NCI-H524 treated with DMSO at 0.1 percent for 48 hours (cell line): ENCODE measurements around the gene PDE1A.

ENCODE experiments used
- DNase-seq: peaks from one replicate; lab custom pipeline; 2025; lab: John Stamatoyannopoulos, UW

Gene PDE1A

DNA sequence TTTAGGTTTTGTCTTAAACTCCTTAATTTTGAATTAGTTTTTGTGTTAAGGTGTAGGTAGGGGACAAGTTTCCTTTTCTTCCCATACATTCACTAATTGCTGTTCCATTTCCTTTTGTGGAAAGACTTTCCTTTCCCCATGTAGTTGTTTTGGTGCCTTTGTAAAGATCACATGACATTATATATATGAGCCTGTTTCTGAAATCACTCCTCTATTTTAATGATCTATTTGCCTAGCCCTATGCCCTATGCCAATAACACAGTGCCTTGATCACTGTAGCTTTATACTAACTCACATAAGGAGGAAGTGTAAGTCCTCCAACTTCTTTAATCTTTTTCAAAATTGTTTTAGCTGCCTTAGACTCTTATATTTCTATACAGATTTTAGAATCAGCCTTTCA is 229.3 kb downstream of the PDE1A start:
- no peak for DNase-seq

DNA sequence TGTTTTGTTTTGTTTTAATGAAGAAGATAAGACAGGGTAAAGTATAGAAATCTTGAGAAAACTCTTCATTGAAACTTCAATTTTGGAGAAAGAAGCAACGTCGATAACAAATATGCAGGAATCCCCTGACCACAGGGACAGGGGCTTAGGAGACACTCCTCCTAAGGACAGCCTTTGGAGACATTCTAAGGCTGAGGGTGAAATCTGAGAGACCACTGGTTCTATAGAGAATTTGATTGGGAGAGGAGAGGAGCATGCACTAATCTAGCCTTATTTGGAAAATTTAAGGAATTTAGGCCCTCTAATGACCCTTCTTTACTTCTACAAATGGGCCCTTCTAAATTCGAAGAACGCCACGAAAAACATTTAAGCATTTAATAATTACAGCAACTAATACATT is 233.5 kb downstream of the PDE1A start:
- no peak for DNase-seq

DNA sequence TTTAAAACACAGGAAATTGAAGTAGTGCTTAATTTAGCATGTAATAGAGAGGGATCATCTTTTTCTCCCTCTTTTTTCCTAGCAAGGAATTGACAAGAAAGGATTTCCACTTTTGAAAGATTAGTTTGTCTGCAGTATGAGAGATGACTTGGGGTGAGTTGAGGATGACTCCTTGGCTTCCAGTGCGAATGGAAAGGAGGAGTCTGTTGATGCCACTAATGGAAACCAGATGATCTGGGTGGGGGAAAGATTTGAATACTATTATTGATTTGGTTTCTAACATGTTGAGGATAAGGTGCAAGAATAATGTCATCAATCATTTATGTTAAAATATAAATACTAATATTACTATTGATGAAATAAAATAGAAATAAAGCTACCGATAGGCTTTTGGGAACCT is 235.8 kb downstream of the PDE1A start:
- no peak for DNase-seq

DNA sequence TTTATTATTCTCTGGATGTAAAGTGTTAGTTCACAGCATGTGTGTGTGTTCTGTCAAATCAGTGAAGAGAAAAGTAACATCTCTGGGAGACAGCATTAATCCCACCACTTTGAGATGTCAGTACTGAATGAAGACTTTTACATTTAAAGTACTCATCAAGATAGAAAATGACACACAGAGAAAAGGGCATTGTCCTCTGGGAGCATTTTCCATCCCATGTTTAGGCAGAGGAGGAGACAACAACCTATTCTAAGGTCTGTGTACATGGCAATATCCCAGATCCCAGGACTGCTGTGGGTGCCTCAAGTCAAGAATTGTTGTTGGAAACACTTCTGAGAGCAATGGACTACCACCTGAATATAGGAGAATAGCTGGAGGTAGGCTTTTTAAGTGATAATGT is 239.7 kb downstream of the PDE1A start:
- no peak for DNase-seq

DNA sequence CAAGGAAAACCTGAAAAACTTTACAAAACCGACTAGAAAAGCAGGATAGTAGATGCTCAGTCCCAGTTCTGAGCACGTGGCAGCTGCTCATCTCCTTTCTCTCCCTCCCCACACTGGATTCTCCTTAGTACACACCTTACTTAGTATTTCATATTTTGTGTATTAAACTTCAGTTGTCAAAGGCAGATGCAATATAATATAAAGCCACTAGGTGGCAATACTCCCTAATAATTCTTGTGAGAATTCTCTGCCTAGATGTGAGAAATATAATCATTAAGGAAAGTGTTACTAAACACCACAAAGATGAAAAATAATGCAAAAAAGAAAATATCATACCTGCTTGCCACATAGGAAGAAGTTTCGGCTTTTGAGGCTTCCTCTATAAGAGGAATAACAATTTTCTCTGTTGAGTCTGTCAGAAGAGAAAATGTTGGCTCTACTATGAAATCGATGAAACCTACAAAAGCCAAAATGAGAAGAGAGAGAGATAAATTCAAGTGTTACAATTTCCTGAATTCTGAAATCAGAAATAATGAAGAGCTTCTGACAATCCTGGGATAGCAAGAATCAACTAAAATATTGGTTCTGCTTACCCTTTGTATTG is 240.6 kb downstream of the PDE1A start:
- DNase-seq, result no peak

DNA sequence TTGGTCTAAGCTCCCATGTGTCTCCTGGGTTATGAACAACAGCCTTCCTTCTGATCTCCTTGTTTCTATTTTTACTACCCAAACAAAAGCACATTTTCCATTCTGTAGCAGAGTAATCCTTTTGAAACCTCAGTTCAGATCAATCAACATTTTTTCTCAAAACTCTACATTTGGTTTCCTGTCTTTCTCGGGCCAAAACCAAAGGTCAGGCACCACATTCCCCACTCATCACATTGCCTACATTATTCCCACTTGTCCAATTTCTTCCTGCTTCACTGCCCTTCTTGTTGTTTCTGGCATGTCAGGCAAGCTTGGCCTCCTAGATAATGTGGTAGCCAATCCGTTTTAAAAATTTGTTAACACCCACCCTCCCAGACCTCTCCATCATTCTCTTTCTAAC is 244.4 kb downstream of the PDE1A start:
- DNase-seq, result no peak

DNA sequence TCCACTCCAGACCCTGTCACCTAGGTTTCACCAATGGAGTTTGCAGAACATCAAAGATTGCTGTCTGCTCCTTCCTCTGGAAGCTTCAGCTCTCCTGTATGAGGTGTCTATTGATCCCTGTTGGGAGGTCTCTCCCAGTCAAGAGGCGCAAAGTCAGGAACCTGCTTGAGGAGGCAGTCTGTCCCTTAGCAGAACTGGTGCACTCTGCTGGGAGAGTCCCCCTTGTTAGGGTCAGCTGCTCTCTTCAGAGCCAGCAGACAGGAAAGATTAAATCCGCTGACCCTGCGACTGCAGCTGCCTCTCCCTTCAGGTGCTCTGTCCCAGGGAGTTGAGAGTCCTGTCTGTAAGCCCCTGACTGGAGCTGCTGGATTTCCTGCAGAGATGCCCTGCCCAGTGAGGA is 245.5 kb downstream of the PDE1A start:
- no peak for DNase-seq

DNA sequence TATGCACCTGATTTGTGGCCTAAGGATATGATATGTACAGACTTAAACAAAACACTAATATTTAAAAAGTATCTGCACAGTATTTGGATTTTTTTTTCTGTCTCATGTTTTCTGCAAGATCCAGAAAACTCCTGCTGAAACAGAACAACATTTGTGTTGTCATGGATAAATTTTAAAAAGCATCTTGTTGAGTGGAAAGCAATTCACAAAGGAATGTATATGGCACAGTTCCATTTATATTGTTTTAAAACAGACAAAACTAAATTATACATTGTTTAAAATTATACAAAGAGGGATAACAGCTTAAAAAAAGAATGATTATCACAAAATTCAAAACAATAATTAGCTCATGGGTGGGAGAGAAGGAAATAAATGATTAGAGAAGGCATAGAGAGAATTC is 247.7 kb downstream of the PDE1A start:
- no peak for DNase-seq

DNA sequence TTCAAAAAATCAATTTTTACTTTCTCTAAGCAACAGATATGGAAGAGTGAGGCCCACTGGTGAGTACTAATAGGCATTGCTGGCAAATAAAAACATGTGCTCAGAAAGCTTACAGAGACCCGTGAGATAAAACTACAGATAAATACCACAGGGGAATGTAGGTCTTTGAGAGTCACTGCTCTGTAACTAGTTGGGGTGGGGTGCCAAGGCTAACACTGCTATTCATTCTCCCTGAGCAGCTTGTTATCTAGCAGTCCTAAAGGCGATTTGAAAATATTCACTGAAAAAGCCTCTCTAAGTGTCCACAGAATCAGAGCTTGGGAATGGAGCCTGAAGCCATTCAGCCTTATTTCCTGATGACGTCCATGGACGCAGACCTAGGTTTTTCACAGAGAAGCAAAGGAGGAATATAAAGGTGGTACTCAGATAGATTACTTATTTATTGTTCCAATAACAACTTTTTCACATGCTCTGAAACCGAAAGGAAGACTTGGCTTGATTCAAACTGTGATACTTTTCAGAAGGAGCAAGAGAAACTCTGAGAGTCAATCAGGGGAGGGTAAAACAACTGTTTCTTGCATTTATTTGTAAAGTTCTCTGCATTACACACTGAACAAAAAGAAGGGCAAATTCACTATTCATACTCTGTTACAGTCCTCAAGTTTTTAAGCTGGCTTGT is 252.8 kb downstream of the PDE1A start:
- DNase-seq, result no peak

DNA sequence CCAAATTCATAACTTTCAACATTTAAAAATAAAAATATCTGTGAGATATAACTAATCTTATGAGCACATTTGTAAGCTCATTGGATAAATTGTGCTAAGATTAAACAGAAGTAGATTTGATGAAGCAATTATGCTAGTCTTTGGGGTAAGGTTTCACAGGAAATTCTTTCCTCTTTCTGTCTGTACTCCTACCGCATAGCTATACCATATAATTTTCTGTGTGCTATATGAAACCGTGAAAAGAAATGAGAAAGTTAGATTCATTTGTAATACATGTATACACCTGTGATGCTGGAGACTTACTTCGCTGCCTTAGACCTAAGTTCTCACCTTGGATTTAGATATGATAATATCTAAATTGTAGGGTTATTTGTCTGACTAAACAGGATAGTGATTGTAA is 256.5 kb downstream of the PDE1A start:
- DNase-seq, result no peak

DNA sequence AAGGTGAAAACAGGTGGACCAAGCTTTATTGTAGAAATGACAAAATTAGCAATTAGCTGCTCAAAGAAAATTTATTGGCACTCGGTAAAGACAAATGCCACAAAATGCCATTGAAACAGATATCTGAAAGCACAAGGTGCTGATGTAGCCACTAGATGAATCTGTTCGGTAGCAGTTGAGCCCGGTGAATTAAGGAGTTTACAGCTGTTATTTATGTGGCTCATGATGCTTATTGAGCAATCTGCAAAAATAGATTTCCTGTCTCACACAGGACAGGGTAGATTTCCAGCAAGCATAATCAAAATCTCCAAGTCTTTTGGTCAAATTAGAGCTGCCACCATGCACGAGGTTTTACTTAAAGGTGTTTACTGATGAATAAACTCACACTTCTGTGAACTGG is 259.0 kb downstream of the PDE1A start:
- no peak for DNase-seq

DNA sequence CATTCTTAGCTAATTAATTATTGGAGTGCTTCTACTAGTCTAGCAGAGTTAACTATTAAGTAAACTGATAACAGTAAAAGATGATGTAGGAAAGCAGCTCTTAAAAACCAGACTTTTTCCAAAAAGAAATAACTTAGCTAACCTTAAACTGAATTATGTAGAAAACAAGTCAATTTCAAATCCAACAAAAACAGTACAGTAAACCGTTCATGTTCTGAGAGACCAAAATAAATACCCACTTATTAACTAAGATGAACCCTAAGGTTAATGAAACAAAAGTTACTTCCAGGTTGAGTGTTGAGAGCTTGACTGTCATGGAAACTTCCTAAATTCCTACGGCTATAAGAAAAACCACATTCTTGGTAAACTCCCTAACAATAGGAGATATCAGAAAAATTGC is 260.0 kb downstream of the PDE1A start:
- DNase-seq, result no peak

DNA sequence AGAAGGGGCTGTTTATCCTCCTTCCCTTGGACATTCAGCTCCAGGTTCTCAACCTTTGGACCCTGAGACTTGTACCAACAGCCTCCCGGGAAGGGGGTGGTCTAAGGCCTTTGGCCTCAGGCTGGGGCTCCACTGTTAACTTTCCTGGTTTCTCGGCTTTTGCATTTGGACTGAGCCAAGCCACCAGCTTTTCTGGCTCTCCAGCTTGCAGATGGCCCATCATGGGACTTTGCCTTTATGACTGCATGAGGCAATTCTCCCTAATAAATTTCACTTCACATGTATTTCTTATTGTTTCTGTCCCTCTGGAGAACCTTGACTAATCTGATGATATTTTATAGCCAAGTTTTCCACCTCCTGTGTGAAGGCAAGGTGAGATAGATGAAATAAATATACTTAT is 260.4 kb downstream of the PDE1A start:
- no peak for DNase-seq

DNA sequence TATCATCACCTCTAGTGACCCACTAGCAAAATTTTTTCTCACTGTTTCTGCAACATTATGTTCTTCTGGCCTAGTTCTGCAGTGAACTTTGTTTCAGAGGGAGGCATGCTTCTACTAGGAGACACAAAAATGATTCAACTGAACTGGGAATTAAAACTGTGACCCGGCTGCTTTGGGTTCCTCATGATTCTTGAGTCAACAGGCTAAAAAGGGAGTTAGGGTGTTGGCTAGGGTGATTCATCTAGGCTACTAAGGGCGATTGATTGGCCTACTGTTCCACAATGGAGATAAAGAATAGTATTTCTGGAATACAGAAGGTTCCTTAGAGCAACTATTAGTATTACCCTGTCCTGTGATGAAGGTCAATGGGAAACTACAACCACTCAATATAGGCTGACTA is 261.6 kb downstream of the PDE1A start:
- no peak for DNase-seq

DNA sequence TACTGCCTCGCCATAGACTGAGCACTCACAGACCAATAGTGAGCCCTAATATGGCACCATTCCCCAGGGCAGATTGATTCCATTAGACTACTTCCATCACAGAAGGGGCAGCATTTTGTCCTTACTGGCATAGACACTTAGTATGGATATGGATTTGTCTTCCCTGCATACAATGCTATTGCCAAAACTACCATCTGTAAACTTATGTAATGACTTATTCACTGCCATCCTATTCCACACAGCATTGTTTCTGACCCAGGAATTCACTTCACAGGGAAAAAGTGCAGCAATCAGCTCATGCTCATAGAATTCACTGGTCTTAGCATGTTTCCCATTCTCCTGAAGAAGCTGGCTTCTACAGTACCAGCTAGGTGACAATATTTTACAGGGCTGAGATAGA is 262.1 kb downstream of the PDE1A start:
- DNase-seq, result no peak

DNA sequence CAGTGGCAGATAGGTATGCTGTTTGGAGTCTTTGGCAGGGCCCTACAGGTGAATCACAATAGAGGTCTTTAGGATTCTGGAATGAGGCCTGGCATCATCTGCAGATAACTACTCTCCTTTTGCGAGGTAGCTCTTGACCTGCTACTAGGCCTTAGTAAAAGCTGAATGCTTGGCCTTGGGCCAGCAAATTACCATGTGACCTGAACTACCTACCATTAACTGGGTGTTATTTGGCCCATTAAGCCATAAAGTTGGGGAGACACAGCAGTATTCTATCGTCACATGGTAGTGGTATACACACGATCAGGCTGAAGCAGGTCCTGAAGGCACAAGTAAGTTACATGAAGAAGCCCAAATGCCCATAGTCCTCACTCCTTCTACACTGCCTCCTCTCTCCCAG is 263.0 kb downstream of the PDE1A start:
- DNase-seq, result no peak

DNA sequence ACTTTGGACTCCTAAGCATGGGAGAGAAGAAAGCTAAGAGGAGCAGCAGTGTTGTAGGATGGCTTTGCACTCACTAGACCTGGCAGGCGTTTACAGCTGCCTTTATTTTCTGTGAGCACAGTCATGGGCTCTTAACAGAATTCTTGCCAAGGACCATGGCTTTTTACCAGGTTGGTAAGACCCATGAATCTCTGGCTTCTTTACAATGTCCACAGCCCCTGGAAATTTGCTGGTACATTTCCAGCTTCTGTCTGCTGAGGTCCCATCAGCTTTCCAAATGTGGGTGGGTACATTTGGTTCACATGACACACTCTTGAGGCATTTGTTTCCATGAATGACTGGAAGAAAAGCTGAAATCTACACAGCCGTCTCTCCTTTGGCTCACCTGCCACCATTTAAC is 278.5 kb downstream of the PDE1A start:
- no peak for DNase-seq

DNA sequence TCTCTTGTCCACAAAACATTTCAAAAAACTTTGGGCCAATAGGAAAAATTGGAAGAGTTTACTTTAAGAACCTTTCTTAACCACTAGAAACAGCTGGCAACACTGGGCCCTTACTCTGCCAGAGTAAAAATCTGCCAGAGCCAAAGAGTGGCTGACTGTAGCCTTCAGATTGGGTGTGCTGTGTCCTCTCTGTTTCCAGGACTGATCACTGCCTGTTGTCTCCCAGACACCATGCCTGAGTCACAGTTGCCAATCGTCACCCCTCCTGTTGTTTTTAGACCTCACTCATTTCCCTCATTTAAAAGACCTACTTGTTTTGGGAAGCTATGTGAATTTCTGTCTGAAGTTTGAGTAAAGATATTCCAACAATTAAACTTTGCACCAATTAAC is 282.1 kb downstream of the PDE1A start:
- no peak for DNase-seq

DNA sequence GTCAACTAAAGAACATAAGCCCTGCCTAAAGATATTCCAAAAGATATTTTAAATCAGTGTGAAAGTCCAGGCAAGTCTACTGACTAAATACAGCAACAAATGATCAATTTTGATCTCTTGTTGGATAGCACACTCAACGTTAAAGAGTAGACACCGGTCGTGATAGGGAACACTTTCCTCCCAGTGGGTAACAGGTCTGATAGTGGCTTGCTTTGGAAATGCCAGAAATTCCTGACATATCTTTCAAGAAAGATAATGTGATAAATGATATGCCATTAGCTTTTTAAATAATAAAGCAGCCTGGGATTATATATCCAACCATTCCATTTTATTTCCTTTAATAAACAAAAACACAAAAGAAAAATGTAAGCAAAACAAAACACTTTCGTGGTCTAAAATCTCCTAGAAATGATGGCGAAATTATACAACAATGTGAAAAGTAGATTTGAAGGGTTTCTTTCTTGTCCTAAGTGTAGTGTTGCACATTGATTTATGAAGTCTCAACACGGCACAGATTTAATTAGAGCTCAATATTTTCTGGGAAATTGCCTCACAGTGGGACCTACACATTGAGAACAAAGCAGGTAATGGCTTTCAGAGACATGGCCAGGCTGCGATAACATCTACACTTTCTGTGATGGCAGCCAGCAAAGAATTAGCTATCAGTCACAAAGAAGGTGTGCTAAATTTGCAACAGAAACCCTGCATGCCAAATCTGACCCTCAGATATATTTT is 282.6 kb downstream of the PDE1A start:
- DNase-seq, result no peak

DNA sequence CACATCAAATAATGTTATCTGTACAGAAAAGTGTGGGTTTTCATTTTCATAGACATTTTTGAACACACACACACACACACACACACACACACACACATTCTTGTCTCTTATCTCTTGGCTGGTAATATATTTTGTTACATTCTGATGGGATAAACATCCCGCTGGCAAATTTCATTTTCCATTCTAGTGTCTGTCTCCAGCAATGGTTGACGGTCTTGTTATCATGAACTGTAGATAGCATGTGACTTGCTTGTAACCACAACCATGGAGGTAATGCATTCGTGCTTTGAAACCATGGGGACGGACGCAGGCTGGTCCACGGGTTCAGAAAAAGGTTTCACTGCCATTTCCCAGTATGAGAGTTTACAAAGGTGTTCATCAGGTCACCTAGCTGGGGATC is 284.8 kb downstream of the PDE1A start:
- DNase-seq, result no peak

DNA sequence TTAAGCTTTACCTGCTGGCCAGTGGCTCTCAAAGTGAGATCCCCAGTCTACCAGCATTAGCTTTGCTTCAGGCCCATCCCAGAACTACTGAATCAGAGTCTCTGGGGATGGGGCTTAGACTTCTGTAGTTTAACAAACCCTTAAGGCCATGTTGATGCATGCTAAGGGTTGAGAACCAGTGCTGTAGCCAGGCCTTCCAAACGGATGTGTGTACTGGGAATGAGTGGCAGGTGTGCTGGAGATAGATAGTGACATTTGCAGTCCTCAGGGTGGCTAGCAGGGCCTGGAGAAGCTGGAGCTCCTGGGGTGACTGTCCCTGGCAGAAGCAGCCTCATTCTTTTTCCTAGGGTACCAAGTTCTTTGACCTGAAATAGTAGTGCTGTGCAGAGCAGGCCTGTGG is 292.6 kb downstream of the PDE1A start:
- no peak for DNase-seq

DNA sequence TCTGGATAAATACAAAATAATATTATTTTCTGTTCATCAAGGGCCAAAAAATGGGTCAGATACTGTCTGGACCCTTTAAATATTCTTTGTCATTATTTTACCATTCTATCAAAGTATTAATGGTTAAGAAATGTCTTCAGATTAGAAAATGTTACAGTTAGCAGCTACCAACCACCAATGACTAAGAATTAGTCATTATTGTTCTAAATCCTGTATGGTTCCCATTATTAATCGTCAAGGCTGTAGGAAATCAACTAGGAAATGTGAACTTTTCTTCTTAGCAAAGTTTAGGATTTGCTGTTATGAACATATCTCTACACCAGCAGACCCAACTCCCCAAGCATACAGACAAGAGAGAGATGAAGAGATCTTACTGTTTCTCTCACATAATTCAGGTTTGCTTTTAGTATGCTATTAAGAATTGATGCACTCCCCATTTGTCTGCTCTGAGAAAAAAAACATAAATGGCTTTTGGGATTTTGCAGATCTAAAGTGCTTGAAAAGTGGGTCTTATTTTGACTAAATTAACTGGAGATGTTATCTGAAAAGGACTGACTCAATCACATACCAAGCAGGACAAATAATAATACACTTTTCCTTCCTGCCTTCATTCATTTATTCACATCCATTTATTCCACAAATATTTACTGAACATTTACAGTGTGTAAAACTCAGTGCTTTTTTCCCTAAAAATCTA is 293.5 kb downstream of the PDE1A start:
- no peak for DNase-seq

DNA sequence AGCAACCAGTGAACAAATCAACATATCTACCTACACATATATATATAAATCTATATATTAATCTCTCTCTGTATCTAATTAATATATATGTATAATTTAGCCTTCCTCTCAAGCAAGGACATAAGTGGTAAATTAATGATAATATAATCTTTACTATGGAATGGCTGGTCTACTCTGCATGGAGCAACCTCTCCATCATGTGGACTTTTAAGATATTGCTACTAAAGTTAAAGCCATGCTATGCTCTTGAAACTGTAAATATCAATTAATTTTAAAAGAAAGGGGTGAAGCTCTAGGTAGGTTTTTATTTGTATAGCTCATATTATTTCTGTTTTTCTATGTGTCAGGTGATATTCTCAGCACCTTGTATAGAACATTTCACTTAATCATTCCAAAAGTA is 294.2 kb downstream of the PDE1A start:
- DNase-seq, result no peak
